A172 (cell line): Measurements from ENCODE around the gene MAN2B1. TPM values are rescaled to one million over a fixed set of nuclear protein-coding genes. Genes with fewer than 3 reads are reported as not detected.
"Not testable (repeated sequence)": the region's sequence is repeated elsewhere in the genome, so short reads cannot be mapped to it uniquely, and the experiment has no call there.

Experiments
- DNase-seq: peaks from one replicate; pipeline ENCODE4 v3.0.0-alpha.2; 2015; ENCODE audit warnings: low spot score
- total RNA-seq: library from RNA; depleted of rRNA; stranded (reverse); fragments of >200 nt; shearing (Covaris generic); gene quantifications from 2 replicates; pipeline ENCODE4 v1.2.3, GENCODE V29; 2014

The MAN2B1 gene
- total RNA-seq, 1 experiment from 2014 or later = 65.6 TPM

DNA sequence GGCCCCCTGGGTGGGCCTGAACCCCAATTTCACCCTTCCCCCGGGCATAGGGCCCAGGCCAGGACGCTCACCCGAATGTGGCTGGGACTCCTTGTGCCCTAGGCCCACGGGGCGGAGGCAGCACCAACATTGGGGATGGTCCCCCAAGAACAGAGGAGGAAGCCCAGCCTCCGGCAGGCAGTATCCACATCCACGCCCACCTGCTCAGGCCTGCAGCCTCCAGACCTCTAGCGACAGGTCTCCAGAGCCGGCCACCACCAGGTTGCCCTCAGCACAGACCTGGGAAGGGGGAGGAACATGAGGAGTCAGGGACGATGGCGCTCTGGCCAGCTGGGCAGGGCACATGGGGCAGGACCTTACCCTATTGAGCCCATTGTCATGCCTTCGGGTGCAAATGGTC, 22.5 kb upstream of the MAN2B1 start:
- DNase-seq = no peak

- DNase-seq = no peak
Observed at GRCh38 chr19:12687496-12688196, 21.1 kb upstream of the MAN2B1 start, which contains the start of gene GNG14. Gene GNG14 (plus strand): TSS chr19:12687998. CDS start chr19:12688049, 51 bp downstream.

GRCh38 chr19:12685831-12686230, 19.3 kb upstream of the MAN2B1 start:
- no peak for DNase-seq

GRCh38 chr19:12681074-12681987, 14.8 kb upstream of the MAN2B1 start, which contains the start of gene DHPS:
Gene DHPS (minus strand): TSS chr19:12681880. CDS start chr19:12681766, 114 bp downstream.
- peak; percentile 99 for DNase-seq

- DNase-seq = no peak
Observed at GRCh38 chr19:12680034-12680433, 13.5 kb upstream of the MAN2B1 start.

DNA sequence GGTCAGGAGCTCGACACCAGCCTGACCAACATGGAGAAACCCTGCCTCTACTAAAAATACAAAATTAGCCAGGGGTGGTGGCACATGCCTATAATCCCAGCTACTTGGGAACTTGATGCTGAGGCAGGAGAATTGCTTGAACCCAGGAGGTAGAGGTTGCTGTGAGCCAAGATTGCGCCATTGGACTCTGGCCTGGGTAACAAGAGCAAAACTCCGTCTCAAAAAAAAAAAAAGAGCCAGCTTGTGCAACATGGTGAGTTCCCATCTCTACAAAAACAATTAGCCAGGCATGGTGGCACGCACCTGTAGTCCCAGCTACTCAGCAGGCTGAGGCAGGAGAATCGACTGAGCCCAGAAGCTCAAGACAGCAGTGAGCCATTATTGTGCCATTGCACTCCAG, 11.5 kb upstream of the MAN2B1 start:
- DNase-seq = not testable (repeated sequence)

DNA sequence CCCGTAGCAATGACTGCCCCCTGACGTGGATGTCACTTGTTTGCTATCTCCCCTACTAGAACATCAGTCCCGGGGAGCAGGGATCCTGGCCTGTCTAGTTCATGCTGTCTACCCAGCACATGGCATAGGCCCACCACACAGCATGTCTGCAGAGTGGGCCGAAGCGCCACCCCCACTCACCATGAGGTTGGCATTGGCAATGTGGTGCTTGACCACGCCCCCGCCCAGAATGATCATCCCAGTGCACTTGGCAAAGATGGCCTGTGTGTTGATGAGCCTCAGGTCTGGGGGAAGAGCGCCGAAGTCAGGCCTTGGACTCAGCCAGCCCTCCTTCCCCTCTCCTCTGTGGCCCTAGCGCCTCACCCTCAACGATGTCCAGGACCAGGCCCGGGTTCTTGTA, 10.4 kb upstream of the MAN2B1 start:
- DNase-seq = no peak

- DNase-seq = peak; percentile 78
Observed at GRCh38 chr19:12676384-12676792, 9.8 kb upstream of the MAN2B1 start.

GRCh38 chr19:12675940-12676339, 9.4 kb upstream of the MAN2B1 start:
- no peak for DNase-seq

- no peak for DNase-seq
Observed at GRCh38 chr19:12675399-12675798, 8.9 kb upstream of the MAN2B1 start.

- no peak for DNase-seq
Observed at GRCh38 chr19:12672744-12673143, 6.2 kb upstream of the MAN2B1 start.

GRCh38 chr19:12670159-12670928, 3.8 kb upstream of the MAN2B1 start:
- no peak for DNase-seq

GRCh38 chr19:12669270-12670158, 3.0 kb upstream of the MAN2B1 start:
- DNase-seq = peak; percentile 70

GRCh38 chr19:12668932-12669269, 2.4 kb upstream of the MAN2B1 start:
- DNase-seq = peak; percentile 53

GRCh38 chr19:12668346-12668745, 1.8 kb upstream of the MAN2B1 start:
- DNase-seq = no peak

DNA sequence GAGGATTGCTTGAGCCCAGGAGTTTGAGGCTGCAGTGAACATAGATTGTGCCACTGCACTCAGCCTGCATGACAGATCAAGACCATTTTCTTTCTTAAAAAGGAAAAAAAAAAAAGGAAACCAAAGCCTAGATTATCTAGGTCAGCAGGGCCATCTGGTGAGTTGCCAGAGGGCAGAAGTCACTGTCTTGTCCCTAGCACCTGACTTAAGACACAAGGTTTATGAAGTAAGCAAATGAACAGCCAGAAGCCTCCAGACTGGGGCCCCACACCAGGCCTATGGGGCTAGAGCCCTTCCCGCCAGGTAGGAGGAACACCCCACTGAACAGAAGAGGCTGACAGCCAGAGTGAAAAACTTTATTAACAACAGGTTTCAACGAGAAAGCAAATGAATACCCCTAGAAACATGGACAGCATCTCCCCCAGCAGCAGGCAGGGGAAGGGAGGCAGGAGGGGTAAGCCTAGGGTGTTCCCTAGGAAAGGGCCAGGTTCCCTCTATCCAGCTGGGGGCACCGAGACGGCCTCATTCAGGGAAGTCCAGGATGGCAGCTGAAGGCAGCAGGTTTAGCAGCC, 1.3 kb upstream of the MAN2B1 start:
- no peak for DNase-seq

DNA sequence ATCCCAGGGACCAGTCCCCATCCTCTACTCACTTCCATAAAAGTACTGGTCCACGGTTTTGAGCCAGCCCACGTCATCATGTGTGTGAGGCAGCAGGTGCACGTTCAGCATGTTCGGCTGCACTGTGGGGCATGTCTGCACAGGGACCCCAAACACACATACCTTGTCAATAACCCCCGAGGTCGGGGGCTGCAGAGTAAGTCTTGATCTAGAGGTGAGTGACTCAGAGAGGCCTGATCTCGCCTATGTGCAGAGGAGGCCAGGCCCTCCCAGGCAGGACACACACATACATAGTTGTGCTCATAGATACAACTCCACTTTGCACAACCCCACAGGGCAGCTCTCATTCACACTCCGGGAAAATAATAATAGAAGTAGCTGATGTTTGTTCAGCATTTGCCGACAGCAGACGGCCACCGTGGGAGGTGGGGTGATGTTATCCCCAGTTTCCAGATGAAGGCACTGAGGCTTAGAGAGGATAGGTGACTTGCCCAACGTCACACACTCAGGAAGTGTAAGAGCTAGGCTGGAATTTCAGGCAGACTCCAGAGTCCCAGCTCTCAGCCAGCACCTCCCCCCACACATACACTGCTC, 774 bp downstream of the MAN2B1 start:
- DNase-seq = no peak

GRCh38 chr19:12665281-12665573, 1.3 kb downstream of the MAN2B1 start:
- no peak for DNase-seq

DNA sequence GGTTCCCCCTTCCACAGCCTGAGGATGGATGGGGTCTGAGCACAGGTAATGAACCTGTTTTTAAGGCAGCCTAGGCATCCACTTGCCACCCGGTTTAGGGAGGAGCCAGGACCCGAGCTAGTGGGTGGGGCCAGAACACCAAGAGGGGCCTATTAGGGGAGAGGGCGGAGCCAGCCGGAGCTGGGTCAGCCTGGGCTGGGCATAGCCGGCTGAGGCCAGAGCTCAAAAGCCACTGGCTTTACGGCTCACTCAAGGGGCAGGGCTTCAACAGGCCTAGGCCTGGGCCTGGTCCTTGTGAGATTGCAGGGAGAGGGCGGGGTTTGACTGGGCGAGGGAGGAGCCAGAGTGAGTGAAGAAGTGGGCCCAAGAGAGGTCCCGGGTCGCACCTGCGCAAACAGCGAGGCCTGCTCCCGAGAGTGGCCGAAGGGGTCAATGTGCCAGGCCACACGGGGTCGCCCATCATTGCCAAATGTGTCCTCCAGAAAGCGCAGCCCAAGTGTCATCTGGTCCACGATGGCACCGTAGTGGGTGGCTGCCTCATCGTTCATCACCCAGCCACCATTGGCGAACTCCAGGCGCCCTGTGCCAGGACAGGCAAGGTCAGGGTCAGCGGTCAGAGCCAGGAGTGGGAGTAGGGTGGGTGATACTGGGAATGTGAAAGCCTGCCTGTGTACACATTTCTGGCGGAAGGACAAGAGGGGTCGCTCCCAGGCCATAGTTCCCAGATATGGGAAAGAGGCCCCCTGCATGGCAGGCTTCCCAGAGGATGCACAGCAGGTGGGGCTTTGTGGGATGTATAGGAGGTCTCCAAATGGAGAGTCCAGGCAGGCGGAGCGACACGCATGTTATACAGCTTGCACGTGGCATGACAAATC, 1.9 kb downstream of the MAN2B1 start:
- no peak for DNase-seq

DNA sequence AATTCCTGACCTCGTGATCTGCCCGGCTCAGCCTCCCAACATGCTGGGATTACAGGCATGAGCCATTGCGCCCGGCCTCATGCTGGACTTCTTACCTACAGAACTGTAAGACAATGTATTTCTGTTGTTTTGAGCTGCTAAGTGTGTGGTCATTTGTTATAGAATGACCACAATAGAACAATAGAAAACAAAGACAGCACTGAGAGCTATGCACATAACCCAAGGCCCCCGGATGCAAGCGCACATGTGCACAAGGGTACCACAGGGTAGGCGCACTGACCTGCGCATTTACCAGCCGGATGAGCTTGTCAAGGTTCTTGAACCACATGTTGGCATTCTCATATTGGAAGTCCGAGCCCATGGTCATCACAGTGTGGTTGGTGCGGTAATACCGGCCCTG, 5.6 kb downstream of the MAN2B1 start:
- DNase-seq = no peak
